Nephron progenitor cell (in vitro differentiated cells): ENCODE measurements around the gene P3H3.

Source experiments
- DNase-seq: peaks from one replicate; pipeline ENCODE4 v3.0.0; 2021
- H3K27ac Mint-ChIP-seq: 2 replicates; pipeline ENCODE4 v1.8.0; 2021; ENCODE audit warnings: mild to moderate bottlenecking, moderate library complexity, mixed read lengths
- H3K27me3 Mint-ChIP-seq: 2 replicates; pipeline ENCODE4 v1.8.0; 2021; ENCODE audit warnings: mild to moderate bottlenecking, low read depth, mixed read lengths; ENCODE audit not compliant: poor library complexity
- H3K36me3 Mint-ChIP-seq: 2 replicates; pipeline ENCODE4 v1.8.0; 2021; ENCODE audit warnings: low read depth, mixed read lengths
- H3K4me1 Mint-ChIP-seq: 2 replicates; pipeline ENCODE4 v1.8.0; 2021; ENCODE audit warnings: mixed read lengths
- H3K4me3 Mint-ChIP-seq: 2 replicates; pipeline ENCODE4 v1.8.0; 2021; ENCODE audit warnings: mild to moderate bottlenecking, moderate library complexity, mixed read lengths
- H3K9me3 Mint-ChIP-seq: 2 replicates; pipeline ENCODE4 v1.8.0; 2021; ENCODE audit warnings: mild to moderate bottlenecking, moderate library complexity, mixed read lengths
- TF ChIP-seq, protein P1 (sequence below): fragments of 200-600 bp; sonication (generic); IDR thresholded peaks from 2 replicates; pipeline ENCODE4 v1.5.0; 2021; ENCODE audit warnings: antibody characterized with exemption

P3H3 gene

DNA sequence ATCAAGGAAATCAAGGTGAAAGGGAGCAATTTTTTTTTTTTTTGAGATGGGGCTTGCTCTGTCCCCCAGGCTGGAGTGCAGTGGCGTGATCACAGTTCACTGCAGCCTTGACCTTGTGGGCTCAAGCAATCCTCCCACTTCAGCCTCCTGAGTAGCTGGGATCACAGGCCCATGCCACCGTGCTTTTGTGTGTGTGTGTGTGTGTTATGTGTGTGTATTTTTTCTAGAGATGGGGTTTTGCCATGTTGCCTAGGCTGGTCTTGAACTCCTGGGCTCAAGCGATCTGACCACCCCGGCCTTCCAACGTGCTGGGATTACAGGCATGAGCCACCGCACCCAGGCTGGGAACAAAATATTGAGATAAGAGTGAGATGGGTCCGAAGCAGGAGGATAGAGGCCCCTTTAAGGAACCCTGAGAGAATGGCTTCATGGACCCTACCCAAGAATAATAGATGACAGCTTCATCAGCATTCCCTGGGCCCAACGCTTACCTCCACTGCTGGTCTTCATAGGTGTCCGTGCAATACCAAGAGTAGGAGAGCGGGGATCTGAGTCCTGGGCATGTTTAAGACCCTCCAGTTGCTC, 21.9 kb downstream of the P3H3 start:
- Mint-ChIP-seq H3K27me3 (peaks cover 3% of the 10 kb centered on the region), H3K27ac (no peak overlapping the region), H3K9me3 (no peaks in the 10 kb centered on the region), H3K4me3 (peak overlapping the region; percentile 94), H3K36me3 (peaks cover 46% of the 10 kb centered on the region), H3K4me1 (peaks cover 52% of the 10 kb centered on the region)
- TF ChIP-seq, protein P1, sequence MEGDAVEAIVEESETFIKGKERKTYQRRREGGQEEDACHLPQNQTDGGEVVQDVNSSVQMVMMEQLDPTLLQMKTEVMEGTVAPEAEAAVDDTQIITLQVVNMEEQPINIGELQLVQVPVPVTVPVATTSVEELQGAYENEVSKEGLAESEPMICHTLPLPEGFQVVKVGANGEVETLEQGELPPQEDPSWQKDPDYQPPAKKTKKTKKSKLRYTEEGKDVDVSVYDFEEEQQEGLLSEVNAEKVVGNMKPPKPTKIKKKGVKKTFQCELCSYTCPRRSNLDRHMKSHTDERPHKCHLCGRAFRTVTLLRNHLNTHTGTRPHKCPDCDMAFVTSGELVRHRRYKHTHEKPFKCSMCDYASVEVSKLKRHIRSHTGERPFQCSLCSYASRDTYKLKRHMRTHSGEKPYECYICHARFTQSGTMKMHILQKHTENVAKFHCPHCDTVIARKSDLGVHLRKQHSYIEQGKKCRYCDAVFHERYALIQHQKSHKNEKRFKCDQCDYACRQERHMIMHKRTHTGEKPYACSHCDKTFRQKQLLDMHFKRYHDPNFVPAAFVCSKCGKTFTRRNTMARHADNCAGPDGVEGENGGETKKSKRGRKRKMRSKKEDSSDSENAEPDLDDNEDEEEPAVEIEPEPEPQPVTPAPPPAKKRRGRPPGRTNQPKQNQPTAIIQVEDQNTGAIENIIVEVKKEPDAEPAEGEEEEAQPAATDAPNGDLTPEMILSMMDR, result no peak
- no peak for DNase-seq

GRCh38 chr12:6850796-6851152, 22.6 kb downstream of the P3H3 start:
- no peak overlapping the region for H3K27ac Mint-ChIP-seq
- DNase-seq, result no peak
- peak overlapping the region; percentile 94 for H3K4me3 Mint-ChIP-seq
- no peaks in the 10 kb centered on the region for H3K9me3 Mint-ChIP-seq
- peaks cover 46% of the 10 kb centered on the region for H3K36me3 Mint-ChIP-seq
- peaks cover 52% of the 10 kb centered on the region for H3K4me1 Mint-ChIP-seq
- H3K27me3 Mint-ChIP-seq, result peaks cover 3% of the 10 kb centered on the region
- TF ChIP-seq, protein P1, result no peak

DNA sequence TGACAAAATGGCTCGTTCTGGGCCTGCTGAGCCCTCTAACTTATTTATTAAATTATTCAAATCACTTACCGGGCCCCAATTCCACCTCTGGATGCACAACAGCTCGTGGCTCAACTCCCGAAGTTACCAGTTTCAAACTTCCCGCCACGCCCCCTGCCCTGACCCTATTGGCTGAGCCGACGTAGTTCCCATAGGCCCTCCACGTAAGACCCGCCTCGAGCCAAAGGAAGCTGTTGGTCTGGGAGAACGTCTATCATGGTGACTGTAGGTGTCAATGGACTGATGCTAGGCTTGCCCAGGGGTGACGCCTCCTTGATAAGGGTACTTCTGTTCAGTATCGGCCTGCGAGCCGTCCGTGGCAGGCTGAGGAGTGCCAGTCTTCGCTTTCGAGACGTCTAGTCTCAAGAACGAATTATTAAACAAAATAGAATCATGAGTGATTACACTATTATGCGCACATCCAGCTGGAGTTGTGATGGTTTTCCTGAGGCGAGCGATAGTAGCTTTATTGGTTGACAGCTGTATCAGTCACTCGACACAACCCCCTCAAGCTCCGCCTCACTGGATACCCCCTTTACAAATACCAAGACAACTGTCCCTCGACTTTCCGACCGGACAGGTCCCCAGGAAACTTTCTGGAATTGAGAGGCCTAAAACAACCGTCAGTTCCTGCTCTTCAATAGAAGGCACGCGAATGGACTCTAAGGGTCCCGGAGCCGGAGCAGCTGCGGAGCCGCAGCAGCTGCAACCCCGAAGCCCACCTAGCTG, 23.1 kb downstream of the P3H3 start, which contains the start of gene CDCA3:
TSS of gene CDCA3 (minus strand) at position 134 of the 768 bp plus-strand sequence. CDS start 334 bp downstream, outside the sequence.
- DNase-seq, result peak; percentile 95
- H3K36me3 Mint-ChIP-seq, result peaks cover 44% of the 10 kb centered on the region
- TF ChIP-seq, protein P1, result no peak
- H3K27me3 Mint-ChIP-seq, result peaks cover 3% of the 10 kb centered on the region
- peaks cover 52% of the 10 kb centered on the region for H3K4me1 Mint-ChIP-seq
- H3K4me3 Mint-ChIP-seq, result peak within 1 kb of the TSS; percentile 94
- peak within 1 kb of the TSS; percentile 99 for H3K27ac Mint-ChIP-seq
- H3K9me3 Mint-ChIP-seq, result no peaks in the 10 kb centered on the region

GRCh38 chr12:6851921-6852650, 23.9 kb downstream of the P3H3 start, which contains the start of gene USP5:
TSS of gene USP5 (plus strand) at chr12:6852150. CDS start at chr12:6852180, 30 bp downstream.
- Mint-ChIP-seq H3K27ac (peak within 1 kb of the TSS; percentile 99), H3K4me3 (peak within 1 kb of the TSS; percentile 94), H3K27me3 (peaks cover 6% of the 10 kb centered on the region), H3K9me3 (no peaks in the 10 kb centered on the region), H3K4me1 (peaks cover 52% of the 10 kb centered on the region), H3K36me3 (peaks cover 44% of the 10 kb centered on the region)
- DNase-seq, result peak; percentile 96
- TF ChIP-seq, protein P1, result no peak

- Mint-ChIP-seq H3K9me3 (no peaks in the 10 kb centered on the region), H3K36me3 (peaks cover 44% of the 10 kb centered on the region), H3K4me1 (peaks cover 52% of the 10 kb centered on the region), H3K27me3 (peaks cover 3% of the 10 kb centered on the region), H3K4me3 (peak overlapping the region; percentile 94), H3K27ac (peak overlapping the region; percentile 93)
- TF ChIP-seq, protein P1, result no peak
- DNase-seq, result peak; percentile 31
Measured at GRCh38 chr12:6852651-6853354, 24.6 kb downstream of the P3H3 start.
